ENCODE measurements around the gene BAZ1B. TPM values are rescaled to one million over a fixed set of nuclear protein-coding genes. Genes with fewer than 3 reads are reported as not detected.

Gene BAZ1B
- total and polyA plus RNA-seq, 4 donors, result 8.6 to 31.3 (median 21.5) TPM

GRCh38 chr7:73446682-73447081, 75.4 kb downstream of the BAZ1B start:
- Histone ChIP-seq H3K9me3 (ENCODE audit: control insufficient read depth in 4 of 4, low read length in 3 of 4) (no peaks in the 10 kb centered on the region), H3K27me3 (ENCODE audit: control insufficient read depth in 4 of 4, insufficient read depth in 4 of 4, low read length in 3 of 4) (no peaks in the 10 kb centered on the region), H3K4me3 (ENCODE audit: low read depth in 1 of 3, low read length in 3 of 3) (no peak overlapping the region), H3K9ac (ENCODE audit: low read depth in 1 of 2, low read length in 2 of 2) (no peak overlapping the region), H3K27ac (ENCODE audit: low read depth in 1 of 2, low read length in 2 of 2) (no peak overlapping the region), H3K4me1 (ENCODE audit: control insufficient read depth in 4 of 4, insufficient read depth in 4 of 4, low read length in 3 of 4) (no peaks in the 10 kb centered on the region), H3K36me3 (ENCODE audit: control insufficient read depth in 4 of 4, insufficient read depth in 3 of 4, low read depth in 1 of 4, low read length in 3 of 4) (peaks cover 22 to 90% (median 74%) of the 10 kb centered on the region in 4 donors)
- WGBS, result 84% methylated on average over 4 of the region's 4 CpGs
- TF ChIP-seq FOXA1 (IDR thresholded peaks at IDR 0.05), result no peak
- no peak for DNase-seq (ENCODE audit: low spot score)

DNA sequence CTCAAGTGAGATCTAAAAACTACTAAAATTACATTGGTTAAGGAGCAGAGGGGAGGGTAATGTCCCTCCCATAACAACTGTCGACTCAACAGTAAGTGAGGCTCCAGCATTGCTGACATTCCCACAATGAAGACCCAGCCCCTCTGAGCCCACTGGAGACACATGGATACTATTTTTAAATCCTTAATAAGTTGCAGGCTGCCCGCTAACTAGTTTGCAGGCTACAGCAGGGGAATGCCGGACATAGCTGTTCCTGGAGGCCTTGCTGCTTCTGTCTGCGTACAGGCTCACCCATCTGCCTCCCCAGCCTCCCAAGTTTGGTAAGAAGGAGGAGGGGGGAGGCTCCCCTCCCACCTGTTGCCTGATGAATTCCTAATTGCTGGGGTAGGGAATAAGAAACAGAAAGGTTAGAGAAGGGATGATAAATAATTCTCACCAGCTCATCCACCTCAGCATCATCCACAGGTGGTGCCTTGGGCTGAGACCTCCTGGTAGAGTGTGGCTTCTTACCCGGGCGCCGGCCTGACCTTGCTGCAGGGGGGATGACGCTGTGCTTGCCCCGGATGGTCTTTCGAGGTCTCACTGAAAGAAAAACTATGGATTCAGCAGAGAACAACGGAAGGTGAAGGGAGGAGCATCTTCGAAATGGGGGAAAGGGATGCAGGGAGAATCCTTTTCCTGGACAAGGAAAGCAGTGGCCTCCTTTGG, 78.4 kb downstream of the BAZ1B start:
- TF ChIP-seq HNF4A (conservative IDR thresholded peaks at IDR 0.05) (no peak), FOXA1 (IDR thresholded peaks at IDR 0.05) (no peak), NR2F2 (IDR thresholded peaks at IDR 0.05) (no peak), RAD21 (IDR thresholded peaks at IDR 0.05) (no peak), FOXA2 (IDR thresholded peaks at IDR 0.05) (no peak), ATF3 (IDR thresholded peaks at IDR 0.05) (no peak), HNF4G (IDR thresholded peaks at IDR 0.05) (no peak), TAF1 (conservative IDR thresholded peaks at IDR 0.05) (no peak), ZBTB33 (IDR thresholded peaks at IDR 0.05) (no peak), RXRA (IDR thresholded peaks at IDR 0.05) (no peak), YY1 (IDR thresholded peaks at IDR 0.05) (no peak), SP1 (IDR thresholded peaks at IDR 0.05) (no peak), EGR1 (IDR thresholded peaks at IDR 0.05; ENCODE audit: low read depth in 2 of 2) (no peak), CTCF (IDR thresholded peaks at IDR 0.05; ENCODE audit: low read depth, low read length, missing input control) (no peak), REST (IDR thresholded peaks at IDR 0.05) (no peak), GABPA (IDR thresholded peaks at IDR 0.05 in 1 of 2, conservative IDR thresholded peaks at IDR 0.05 in 1 of 2) (no peak), JUND (IDR thresholded peaks at IDR 0.05) (no peak)
- TF ChIP-seq, protein P1, sequence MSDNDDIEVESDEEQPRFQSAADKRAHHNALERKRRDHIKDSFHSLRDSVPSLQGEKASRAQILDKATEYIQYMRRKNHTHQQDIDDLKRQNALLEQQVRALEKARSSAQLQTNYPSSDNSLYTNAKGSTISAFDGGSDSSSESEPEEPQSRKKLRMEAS (IDR thresholded peaks at IDR 0.05), result no peak
- H3K27me3 ChIP-seq (ENCODE audit: control insufficient read depth in 4 of 4, insufficient read depth in 4 of 4, low read length in 3 of 4), result no peaks in the 10 kb centered on the region
- WGBS, result 95% methylated on average over 12 of the region's 12 CpGs
- H3K9me3 ChIP-seq (ENCODE audit: control insufficient read depth in 4 of 4, low read length in 3 of 4), result no peaks in the 10 kb centered on the region
- DNase-seq (ENCODE audit: low spot score), result no peak
- H3K27ac ChIP-seq (ENCODE audit: low read depth in 1 of 2, low read length in 2 of 2), result no peak overlapping the region
- H3K4me3 ChIP-seq (ENCODE audit: low read depth in 1 of 3, low read length in 3 of 3), result no peak overlapping the region
- no peaks in the 10 kb centered on the region for H3K4me1 ChIP-seq (ENCODE audit: control insufficient read depth in 4 of 4, insufficient read depth in 4 of 4, low read length in 3 of 4)
- H3K9ac ChIP-seq (ENCODE audit: low read depth in 1 of 2, low read length in 2 of 2), result no peak overlapping the region
- H3K36me3 ChIP-seq (ENCODE audit: control insufficient read depth in 4 of 4, insufficient read depth in 3 of 4, low read depth in 1 of 4, low read length in 3 of 4), result peaks cover 23 to 82% (median 60%) of the 10 kb centered on the region in 4 donors

Data from liver (tissue), 9 donors.